Measurements from ENCODE around the gene ABCC2. TPM values are rescaled to one million over a fixed set of nuclear protein-coding genes. Genes with fewer than 3 reads are reported as not detected.
"Not testable (repeated sequence)": the region's sequence is repeated elsewhere in the genome, so short reads cannot be mapped to it uniquely, and the experiment has no call there.

The ABCC2 gene
- total RNA-seq, 2 donors from 2014 or later: 0.22 to 0.40 TPM

- H3K9me3 ChIP-seq (ENCODE audit: control insufficient read depth, low read length): no peaks in the 10 kb centered on the region
- H3K27ac ChIP-seq (ENCODE audit: low read depth, low read length): no peak overlapping the region
- no peak overlapping the region for H3K9ac ChIP-seq (ENCODE audit: extremely low read depth, low read length, poor library complexity, severe bottlenecking)
- H3K4me1 ChIP-seq (ENCODE audit: control insufficient read depth, insufficient read depth, low read length): no peaks in the 10 kb centered on the region
- H3K4me1 Mint-ChIP-seq: no peaks in the 10 kb centered on the region
- H3K9me3 Mint-ChIP-seq: peaks cover 12% of the 10 kb centered on the region
- no peak overlapping the region for H3K4me3 ChIP-seq (ENCODE audit: low read length)
- H3K36me3 ChIP-seq (ENCODE audit: control insufficient read depth, insufficient read depth, low read length): no peaks in the 10 kb centered on the region
- no peak overlapping the region for H3K27ac Mint-ChIP-seq
- no peak overlapping the region for H3K4me3 Mint-ChIP-seq
- peaks cover 10% of the 10 kb centered on the region for H3K27me3 Mint-ChIP-seq (ENCODE audit: insufficient read depth)
- WGBS, 2 experiments (ENCODE audit: insufficient coverage in 1 of 2, insufficient read length in 1 of 2): 93 to 96% methylated on average over 6 to 8 of the region's 8 CpGs
- no peak for DNase-seq
- H3K36me3 Mint-ChIP-seq (ENCODE audit: low read depth): peaks cover 2% of the 10 kb centered on the region
- no peak for TF ChIP-seq CTCF (conservative IDR thresholded peaks at IDR 0.05)
- no peaks in the 10 kb centered on the region for H3K27me3 ChIP-seq (ENCODE audit: control insufficient read depth, insufficient read depth, low read length, poor library complexity, severe bottlenecking)
These were observed 53.5 kb downstream of the ABCC2 start for GRCh38 chr10:99835947-99836346.

GRCh38 chr10:99836711-99837110 is 54.3 kb downstream of the ABCC2 start:
- Histone ChIP-seq H3K9me3 (ENCODE audit: control insufficient read depth, low read length) (no peaks in the 10 kb centered on the region), H3K4me1 (ENCODE audit: control insufficient read depth, insufficient read depth, low read length) (no peaks in the 10 kb centered on the region), H3K4me3 (ENCODE audit: low read length) (no peak overlapping the region), H3K9ac (ENCODE audit: extremely low read depth, low read length, poor library complexity, severe bottlenecking) (no peak overlapping the region), H3K27ac (ENCODE audit: low read depth, low read length) (no peak overlapping the region), H3K36me3 (ENCODE audit: control insufficient read depth, insufficient read depth, low read length) (no peaks in the 10 kb centered on the region), H3K27me3 (ENCODE audit: control insufficient read depth, insufficient read depth, low read length, poor library complexity, severe bottlenecking) (no peaks in the 10 kb centered on the region)
- Mint-ChIP-seq H3K27me3 (ENCODE audit: insufficient read depth) (peaks cover 10% of the 10 kb centered on the region), H3K27ac (no peak overlapping the region), H3K36me3 (ENCODE audit: low read depth) (peaks cover 2% of the 10 kb centered on the region), H3K9me3 (peaks cover 18% of the 10 kb centered on the region), H3K4me1 (no peaks in the 10 kb centered on the region), H3K4me3 (no peak overlapping the region)
- DNase-seq: no peak
- TF ChIP-seq CTCF (conservative IDR thresholded peaks at IDR 0.05): no peak
- 91 to 92% methylated on average over 2 of the region's 2 CpGs for WGBS, 2 experiments (ENCODE audit: insufficient coverage in 1 of 2, insufficient read length in 1 of 2)

- not testable (repeated sequence) for H3K27me3 ChIP-seq (ENCODE audit: control insufficient read depth, insufficient read depth, low read length, poor library complexity, severe bottlenecking); H3K4me3 ChIP-seq (ENCODE audit: low read length); DNase-seq; H3K27me3 Mint-ChIP-seq (ENCODE audit: insufficient read depth); H3K9ac ChIP-seq (ENCODE audit: extremely low read depth, low read length, poor library complexity, severe bottlenecking); H3K27ac Mint-ChIP-seq; H3K36me3 ChIP-seq (ENCODE audit: control insufficient read depth, insufficient read depth, low read length); H3K4me1 ChIP-seq (ENCODE audit: control insufficient read depth, insufficient read depth, low read length); H3K27ac ChIP-seq (ENCODE audit: low read depth, low read length); H3K4me1 Mint-ChIP-seq; H3K36me3 Mint-ChIP-seq (ENCODE audit: low read depth); H3K4me3 Mint-ChIP-seq; H3K9me3 ChIP-seq (ENCODE audit: control insufficient read depth, low read length)
- peaks cover 18% of the 10 kb centered on the region for H3K9me3 Mint-ChIP-seq
- WGBS, 2 experiments (ENCODE audit: insufficient coverage in 1 of 2, insufficient read length in 1 of 2): 90 to 97% methylated on average over 2 of the region's 2 CpGs
These were observed 58.4 kb downstream of the ABCC2 start for GRCh38 chr10:99840859-99841258.

- Histone ChIP-seq H3K4me1 (ENCODE audit: control insufficient read depth, insufficient read depth, low read length) (no peaks in the 10 kb centered on the region), H3K9ac (ENCODE audit: extremely low read depth, low read length, poor library complexity, severe bottlenecking) (no peak overlapping the region), H3K36me3 (ENCODE audit: control insufficient read depth, insufficient read depth, low read length) (no peaks in the 10 kb centered on the region), H3K4me3 (ENCODE audit: low read length) (no peak overlapping the region), H3K9me3 (ENCODE audit: control insufficient read depth, low read length) (no peaks in the 10 kb centered on the region), H3K27ac (ENCODE audit: low read depth, low read length) (no peak overlapping the region), H3K27me3 (ENCODE audit: control insufficient read depth, insufficient read depth, low read length, poor library complexity, severe bottlenecking) (no peaks in the 10 kb centered on the region)
- no peak for DNase-seq
- Mint-ChIP-seq H3K4me3 (no peak overlapping the region), H3K36me3 (ENCODE audit: low read depth) (peaks cover 2% of the 10 kb centered on the region), H3K27ac (no peak overlapping the region), H3K9me3 (peaks cover 11% of the 10 kb centered on the region), H3K4me1 (peaks cover 5% of the 10 kb centered on the region), H3K27me3 (ENCODE audit: insufficient read depth) (peaks cover 1% of the 10 kb centered on the region)
- TF ChIP-seq CTCF (conservative IDR thresholded peaks at IDR 0.05): no peak
- WGBS, 2 experiments (ENCODE audit: insufficient coverage in 1 of 2, insufficient read length in 1 of 2): 91 to 100% methylated on average over 2 to 7 of the region's 7 CpGs
These were observed 59.3 kb downstream of the ABCC2 start for GRCh38 chr10:99841746-99842145.

All from endodermal cell (in vitro differentiated cells).